OCI-LY3 (cell line): ENCODE results near the gene NAA25.

Experiments
- EZH2phosphoT487 ChIP-seq: fragments of 200-600 bp; shearing (Covaris generic); IDR thresholded peaks from 2 replicates; pipeline ENCODE4 v1.6.1; 2018; ENCODE audit warnings: antibody characterized with exemption, mixed run types, low read depth
- TF ChIP-seq, protein P1 (sequence below): fragments of 200-600, 300-600 bp; sonication (generic); IDR thresholded peaks from 2 replicates; pipeline ENCODE4 v1.5.1; 2014; ENCODE audit warnings: antibody characterized with exemption, low read length, low read depth

DNA sequence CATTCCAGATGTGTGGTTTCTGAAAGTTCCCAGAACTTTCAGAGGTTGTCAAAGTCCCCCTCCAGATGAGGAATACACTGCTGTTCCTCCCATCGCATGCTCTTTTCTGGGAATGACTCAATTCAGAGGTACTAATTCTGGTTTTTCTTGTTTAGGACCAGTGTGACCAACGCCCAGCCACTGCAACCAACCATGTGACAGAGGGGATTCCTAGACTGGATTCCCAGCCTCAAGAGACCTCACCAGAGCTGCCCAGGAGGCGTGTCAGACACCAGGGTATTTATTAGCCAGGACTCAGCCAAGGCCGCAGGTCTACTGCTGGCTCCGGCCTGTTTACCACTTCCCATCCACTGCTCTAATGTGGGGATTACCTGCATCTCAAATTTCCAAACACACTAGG is 41.0 kb upstream of the NAA25 start:
- TF ChIP-seq, protein P1, sequence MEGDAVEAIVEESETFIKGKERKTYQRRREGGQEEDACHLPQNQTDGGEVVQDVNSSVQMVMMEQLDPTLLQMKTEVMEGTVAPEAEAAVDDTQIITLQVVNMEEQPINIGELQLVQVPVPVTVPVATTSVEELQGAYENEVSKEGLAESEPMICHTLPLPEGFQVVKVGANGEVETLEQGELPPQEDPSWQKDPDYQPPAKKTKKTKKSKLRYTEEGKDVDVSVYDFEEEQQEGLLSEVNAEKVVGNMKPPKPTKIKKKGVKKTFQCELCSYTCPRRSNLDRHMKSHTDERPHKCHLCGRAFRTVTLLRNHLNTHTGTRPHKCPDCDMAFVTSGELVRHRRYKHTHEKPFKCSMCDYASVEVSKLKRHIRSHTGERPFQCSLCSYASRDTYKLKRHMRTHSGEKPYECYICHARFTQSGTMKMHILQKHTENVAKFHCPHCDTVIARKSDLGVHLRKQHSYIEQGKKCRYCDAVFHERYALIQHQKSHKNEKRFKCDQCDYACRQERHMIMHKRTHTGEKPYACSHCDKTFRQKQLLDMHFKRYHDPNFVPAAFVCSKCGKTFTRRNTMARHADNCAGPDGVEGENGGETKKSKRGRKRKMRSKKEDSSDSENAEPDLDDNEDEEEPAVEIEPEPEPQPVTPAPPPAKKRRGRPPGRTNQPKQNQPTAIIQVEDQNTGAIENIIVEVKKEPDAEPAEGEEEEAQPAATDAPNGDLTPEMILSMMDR: no peak
- no peak for TF ChIP-seq EZH2phosphoT487
